ENCODE results near the gene TNFRSF19.

- TF ChIP-seq POLR2A (IDR thresholded peaks at IDR 0.05): no peak
- TF ChIP-seq, protein P1, sequence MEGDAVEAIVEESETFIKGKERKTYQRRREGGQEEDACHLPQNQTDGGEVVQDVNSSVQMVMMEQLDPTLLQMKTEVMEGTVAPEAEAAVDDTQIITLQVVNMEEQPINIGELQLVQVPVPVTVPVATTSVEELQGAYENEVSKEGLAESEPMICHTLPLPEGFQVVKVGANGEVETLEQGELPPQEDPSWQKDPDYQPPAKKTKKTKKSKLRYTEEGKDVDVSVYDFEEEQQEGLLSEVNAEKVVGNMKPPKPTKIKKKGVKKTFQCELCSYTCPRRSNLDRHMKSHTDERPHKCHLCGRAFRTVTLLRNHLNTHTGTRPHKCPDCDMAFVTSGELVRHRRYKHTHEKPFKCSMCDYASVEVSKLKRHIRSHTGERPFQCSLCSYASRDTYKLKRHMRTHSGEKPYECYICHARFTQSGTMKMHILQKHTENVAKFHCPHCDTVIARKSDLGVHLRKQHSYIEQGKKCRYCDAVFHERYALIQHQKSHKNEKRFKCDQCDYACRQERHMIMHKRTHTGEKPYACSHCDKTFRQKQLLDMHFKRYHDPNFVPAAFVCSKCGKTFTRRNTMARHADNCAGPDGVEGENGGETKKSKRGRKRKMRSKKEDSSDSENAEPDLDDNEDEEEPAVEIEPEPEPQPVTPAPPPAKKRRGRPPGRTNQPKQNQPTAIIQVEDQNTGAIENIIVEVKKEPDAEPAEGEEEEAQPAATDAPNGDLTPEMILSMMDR (IDR thresholded peaks at IDR 0.05): no peak
Observed at GRCh38 chr13:23615395-23616081, 45.3 kb downstream of the TNFRSF19 start.

Data from body of pancreas (tissue), 4 donors.